Jurkat, Clone E6-1 (cell line): ENCODE measurements around the gene ABCD2.
A peak's percentile ranks its signal among the peaks of the same experiment; 100 is the strongest.
"Not testable (repeated sequence)": the region's sequence is repeated elsewhere in the genome, so short reads cannot be mapped to it uniquely, and the experiment has no call there.

Source experiments
- DNase-seq: peaks from one replicate; pipeline ENCODE4 v3.0.0-alpha.2; 2011; ENCODE audit warnings: low read depth, low spot score
- H3K4me3 ChIP-seq: 2 replicates; pipeline ENCODE4 v1.5.1; 2011; ENCODE audit warnings: mild to moderate bottlenecking, low read length, control low read depth, moderate library complexity

ABCD2 gene

DNA sequence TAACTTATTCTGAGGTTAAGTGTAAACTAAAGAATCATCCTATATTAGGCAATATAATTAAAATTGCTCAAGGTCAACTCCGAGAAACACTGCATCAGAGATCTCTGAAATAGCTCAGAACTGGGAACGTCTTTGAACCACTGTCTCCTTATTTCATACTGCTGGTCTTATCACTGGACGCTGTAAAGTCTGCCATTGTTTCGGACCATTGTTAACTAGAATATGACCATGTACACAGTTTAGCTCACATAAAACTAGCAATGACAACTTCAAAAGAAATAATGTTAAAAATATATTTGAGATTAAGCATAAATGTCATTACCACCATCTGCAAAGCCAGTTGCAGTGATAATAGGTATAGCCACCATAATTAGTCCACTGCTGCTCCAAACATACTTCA, 2.9 kb downstream of the ABCD2 start:
- DNase-seq = no peak
- H3K4me3 ChIP-seq = no peak overlapping the region

DNA sequence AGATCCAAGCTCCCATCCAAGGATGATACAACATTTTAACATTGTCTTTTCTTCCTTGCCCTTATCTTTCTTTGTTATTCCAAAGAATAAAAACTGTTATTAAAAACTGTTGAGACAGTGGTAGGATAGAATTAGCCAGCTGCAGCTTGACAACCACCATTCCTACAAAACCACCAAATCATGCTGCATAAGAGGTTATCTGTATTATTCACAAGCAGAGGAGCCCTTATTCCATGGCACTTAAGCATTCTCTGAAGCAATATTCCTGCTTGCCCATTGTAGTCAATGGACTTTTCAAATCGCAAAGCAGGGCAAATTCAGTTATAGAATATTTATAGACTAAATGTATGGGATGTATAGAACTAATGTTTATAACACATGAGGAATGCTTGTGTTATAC, 3.4 kb downstream of the ABCD2 start:
- DNase-seq = no peak
- no peak overlapping the region for H3K4me3 ChIP-seq

DNA sequence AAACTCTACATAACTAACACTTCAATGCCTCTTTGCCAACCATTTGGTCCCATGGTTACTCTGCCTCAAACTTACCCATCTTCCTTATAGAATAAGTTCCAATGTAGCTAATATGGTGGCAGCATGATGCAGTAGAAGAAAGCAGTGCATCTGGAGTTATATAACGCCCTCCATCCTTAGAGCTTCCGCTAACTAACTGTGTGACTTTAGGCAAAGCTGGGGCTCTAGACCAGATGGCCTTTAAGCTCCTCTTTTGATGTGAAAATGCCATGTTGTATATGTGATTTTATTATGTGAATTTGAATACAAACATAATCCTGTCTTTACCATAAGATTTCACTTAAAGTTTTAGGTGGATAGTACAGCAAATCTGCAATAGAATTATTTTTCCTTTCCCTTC, 6.1 kb downstream of the ABCD2 start:
- no peak for DNase-seq
- H3K4me3 ChIP-seq = no peak overlapping the region

DNA sequence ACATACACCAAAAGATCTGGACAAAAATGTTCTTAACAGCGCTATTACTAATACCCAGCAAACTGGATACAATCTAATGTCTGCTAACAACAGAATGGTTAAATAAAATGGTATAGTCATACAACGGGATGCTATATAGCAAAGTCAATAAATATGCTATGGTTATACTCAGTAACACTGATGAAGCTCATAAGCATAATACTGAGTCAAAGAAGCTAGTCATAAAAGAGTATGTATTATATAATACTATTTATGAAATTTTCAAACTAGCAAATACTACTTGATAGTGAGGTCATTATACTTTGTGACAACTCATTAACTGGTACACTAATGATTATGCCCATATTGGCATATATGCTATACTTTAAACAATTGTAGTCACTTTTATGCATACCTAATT, 7.4 kb downstream of the ABCD2 start:
- no peak overlapping the region for H3K4me3 ChIP-seq
- DNase-seq = no peak

DNA sequence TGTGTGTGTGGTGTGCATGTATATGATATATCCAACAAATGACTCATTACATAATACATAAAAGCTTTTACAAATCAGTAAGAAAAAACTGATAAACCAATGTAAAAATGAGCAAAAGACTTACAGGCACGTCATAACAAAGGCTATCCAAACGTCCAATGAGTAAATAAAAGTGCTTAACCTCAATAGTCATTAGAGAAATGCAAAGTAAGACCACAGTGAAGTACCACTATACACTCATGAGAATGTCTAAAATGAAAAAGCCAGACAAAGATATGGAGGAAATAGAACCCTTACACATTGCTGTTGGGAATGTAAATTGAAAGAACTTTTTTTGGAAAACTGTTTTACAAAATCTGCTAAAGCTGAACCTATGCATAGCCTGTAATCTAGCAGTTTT, 7.8 kb downstream of the ABCD2 start:
- no peak overlapping the region for H3K4me3 ChIP-seq
- no peak for DNase-seq

DNA sequence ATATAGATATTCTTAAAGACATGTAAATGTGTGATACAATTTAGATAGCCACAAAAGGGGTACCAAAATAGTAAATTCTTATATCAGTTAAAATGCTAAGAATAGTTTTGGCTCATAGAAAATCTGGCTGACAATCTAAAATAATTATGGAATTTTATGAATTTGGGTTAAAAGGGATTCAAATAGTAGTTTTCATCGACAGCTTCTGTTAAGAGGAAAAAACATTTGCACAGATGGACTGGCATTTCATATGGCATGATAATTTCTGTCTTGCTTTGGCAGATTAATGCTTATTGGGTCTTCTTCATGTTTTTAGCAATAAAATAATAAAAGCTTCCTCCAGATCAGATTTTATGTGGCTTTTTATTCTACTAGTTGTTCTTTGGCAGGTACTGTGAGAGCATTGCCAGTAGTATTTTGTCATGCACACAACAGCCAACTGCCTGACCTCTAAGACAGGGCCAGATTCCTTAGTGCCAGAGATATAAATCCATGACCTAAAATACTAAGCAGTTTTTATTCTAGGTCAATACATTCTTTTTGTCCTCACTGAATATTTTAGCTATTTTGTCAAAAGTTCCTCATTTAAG, 9.1 kb downstream of the ABCD2 start:
- no peak overlapping the region for H3K4me3 ChIP-seq
- DNase-seq = no peak

DNA sequence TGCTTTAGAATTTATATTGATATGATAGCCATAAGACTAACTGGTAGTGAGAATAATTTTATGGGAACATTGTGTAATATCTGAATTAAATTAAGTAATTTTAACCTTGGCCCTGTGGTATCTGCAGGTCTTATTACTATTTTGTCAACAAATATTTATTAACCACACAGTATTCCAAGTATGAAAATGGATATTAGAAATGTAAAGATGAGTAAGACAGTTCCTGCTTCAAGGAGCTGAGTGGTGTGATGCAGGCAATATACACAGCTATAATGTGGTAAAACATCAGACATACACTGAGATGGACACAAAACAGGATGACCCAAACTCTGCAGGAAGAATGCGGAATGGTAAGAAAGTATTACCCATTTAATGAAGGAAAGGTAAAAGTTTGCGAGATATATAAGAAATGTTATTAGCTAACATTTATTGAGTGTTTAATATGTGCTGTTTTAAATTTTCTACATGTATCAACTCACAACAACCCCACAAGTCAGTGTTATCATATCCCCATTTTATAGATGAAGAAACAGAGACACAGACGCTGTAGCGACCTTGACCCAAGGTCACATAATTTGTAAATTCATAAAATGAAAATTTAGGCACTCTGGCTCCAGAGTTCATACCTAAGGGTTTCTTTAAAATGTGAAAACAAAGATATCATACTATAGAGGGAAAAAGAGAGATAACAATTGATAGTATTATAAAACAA, 12.7 kb downstream of the ABCD2 start:
- no peak overlapping the region for H3K4me3 ChIP-seq
- no peak for DNase-seq

DNA sequence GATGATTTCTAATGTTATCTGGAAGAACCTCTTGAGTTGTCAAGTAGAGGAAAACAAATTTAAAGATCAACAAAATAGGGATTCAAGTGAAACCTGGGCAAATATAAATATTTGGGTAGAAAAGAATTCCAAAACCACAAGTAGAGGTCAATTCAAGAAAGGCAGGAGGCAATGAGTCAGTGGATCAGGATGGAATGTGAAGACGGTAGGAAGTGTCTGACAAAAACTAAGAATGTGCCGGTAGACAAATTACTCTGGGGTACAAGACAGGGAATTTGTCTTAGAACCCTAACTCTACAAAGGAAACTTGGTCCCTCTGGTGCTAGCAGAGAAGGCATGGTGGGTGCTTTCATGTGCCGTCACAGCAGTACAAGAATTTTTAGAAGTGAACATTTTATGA, 13.6 kb downstream of the ABCD2 start:
- H3K4me3 ChIP-seq = no peak overlapping the region
- no peak for DNase-seq

DNA sequence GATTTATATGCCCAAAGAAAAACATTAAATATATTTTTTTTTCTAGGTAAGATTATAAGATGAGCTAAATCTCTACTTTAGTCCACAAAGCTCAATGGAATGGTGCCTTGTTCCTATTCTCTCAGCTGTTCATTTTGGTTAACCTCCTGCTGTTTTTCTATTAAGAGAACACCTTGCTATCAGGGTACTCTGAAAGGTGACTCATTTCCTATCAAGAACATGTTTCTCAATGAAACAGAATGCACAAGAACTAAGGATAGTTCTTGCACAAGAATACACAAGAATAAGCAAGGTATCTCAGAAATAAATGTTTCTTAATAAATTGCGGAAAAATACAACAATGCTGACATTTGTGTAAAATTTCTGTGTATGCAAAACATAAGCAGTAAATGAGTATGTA, 14.1 kb downstream of the ABCD2 start:
- H3K4me3 ChIP-seq = no peak overlapping the region
- DNase-seq = no peak

DNA sequence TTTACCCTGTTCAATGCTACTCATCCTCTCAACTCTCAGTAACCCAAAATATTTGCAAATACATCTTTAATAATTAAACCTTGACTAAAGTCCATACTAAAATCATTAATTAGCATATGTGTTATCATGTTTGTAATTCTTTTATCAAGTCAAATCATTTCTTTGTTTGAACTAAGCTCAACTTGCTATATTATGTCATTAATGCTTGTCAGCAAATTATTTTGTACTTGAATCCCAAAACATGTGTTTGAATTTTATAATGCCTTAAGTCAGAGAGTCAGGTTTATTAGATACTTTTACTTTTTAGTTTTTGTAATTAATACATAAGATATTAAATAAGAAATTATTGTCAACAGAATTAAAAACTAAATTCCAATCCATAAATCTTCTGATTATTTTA, 16.5 kb downstream of the ABCD2 start:
- H3K4me3 ChIP-seq = no peak overlapping the region
- no peak for DNase-seq

DNA sequence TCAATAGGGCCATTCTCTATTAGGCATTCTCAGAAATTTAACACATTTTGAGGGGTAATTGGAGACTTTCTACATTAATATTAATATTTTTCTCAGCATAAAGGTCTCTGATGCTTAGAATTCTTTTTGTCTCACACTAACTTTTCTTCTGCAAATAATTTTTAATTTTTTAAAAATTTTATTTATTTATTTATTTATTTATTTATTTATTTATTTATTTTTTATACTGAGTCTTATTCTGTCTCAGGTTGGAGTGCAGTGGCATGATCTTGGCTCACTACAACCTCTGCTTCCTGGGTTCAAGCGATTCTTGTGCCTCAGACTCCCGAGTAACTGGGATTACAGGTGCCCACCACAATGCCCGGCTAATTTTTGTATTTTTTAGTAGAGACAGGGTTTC, 17.7 kb downstream of the ABCD2 start:
- not testable (repeated sequence) for DNase-seq, H3K4me3 ChIP-seq

DNA sequence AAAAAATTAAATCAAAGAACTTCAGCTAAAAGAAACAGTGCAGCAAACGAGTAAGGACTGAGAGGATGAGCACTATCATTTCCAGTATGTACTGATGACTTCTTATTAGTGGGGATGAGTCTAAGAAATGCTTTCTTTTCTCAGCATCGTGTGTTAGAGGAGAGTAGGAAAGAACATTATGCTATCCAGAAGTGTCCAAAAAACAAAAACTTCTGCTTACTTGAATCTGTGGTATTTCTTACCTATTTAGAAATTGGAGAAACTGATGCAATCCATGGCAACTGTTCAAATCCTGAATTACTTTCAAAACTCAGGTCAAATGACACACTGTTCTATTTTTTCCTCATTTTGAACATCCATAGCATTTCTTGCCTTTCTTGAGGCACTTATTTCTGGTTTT, 23.7 kb downstream of the ABCD2 start:
- H3K4me3 ChIP-seq = no peak overlapping the region

DNA sequence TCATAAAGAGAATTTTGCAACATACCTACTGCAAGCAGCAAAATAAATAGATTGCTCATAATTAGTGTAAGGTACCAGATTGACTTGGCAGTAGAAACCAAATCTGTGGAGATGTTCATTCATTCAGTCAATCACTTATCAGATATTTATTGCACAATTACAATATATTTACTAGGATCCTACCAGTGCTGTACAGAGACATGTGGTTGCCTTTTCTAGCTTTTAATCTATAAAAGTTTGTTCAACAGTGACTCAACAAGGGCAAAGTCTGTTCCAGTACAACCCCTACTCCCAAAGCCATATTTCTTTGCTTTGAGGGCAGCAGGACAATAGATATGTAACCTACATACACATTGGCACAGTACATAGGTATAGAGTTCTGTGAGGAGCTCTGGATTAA, 27.3 kb downstream of the ABCD2 start:
- DNase-seq = no peak
- H3K4me3 ChIP-seq = no peak overlapping the region

More for the DNA sequence above, 23.7 kb downstream of the ABCD2 start:
- DNase-seq = no peak

DNA sequence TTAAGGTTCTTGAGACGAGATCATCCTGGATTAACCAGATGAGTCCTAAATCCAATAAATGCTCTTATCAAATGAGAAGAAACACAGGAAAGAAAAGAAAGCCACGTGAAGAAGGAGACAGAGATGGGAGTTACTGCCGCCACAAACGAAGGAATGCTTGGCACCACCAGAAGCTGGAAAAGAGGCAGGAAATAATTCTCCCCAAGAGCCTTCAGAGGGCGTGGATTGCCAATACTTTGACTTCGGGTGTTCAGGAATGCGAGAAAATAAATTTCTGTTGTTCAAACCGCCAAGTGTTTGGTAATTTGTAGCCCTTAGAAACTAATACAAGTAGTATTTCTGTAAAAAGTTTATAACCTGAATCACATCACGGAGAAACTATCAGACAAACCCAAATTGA, 31.3 kb downstream of the ABCD2 start:
- H3K4me3 ChIP-seq = no peak overlapping the region
- no peak for DNase-seq

DNA sequence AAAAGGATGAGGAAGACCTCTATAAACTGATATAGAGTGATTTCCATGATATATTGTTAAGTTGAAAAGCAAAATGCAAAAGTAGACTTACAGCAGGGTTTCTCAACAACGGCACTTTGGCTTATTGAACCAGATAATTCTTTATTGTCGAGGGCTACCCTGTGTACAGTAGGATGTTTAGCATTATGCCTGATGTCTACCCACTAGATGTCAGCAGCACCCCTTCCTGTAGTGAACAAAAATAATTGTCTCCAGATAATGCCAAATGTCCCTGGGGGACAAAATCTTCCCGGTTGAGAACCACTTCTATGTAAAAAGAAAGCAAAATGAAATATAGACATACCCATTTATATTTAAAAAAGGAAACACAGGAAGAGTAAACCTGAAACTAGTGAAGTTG, 32.4 kb downstream of the ABCD2 start:
- no peak overlapping the region for H3K4me3 ChIP-seq
- peak; percentile 0 for DNase-seq

DNA sequence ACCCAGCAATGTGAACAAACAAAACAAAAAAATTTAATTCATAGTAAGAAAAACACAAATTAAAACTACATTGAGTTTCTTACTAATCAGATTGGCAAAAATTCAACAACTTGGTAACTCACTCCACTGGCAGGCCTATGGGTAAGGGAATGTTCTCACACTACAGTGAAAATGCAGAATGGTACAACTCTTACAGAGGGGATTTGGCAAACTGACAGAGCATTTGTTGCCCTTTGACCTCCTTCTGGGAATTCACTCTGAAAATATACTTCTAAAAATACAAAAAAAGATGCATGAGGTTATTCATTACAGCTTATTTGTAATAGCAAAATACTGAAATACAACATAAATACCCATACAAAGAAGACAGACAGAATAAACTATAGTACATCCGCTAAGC, 32.8 kb downstream of the ABCD2 start:
- no peak for DNase-seq
- H3K4me3 ChIP-seq = no peak overlapping the region

DNA sequence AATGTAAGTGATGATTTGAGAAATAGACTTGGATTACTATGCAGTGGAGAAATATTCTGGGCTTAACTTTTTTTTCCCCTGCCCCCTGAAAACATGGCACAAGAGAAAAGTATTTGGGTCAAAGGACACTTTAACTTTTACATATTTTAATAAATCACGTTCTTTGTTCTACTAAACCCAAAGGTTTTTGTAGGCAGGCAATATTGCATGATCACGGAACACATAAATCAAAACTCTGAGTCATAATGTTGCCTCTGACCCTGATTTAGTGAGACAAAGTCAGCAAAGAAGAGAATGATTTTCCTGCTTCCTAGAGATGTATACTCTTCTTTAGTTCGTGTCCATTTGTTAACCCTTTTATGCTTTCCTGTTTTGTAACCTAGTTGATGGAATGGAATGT, 38.0 kb downstream of the ABCD2 start:
- H3K4me3 ChIP-seq = no peak overlapping the region
- DNase-seq = no peak

DNA sequence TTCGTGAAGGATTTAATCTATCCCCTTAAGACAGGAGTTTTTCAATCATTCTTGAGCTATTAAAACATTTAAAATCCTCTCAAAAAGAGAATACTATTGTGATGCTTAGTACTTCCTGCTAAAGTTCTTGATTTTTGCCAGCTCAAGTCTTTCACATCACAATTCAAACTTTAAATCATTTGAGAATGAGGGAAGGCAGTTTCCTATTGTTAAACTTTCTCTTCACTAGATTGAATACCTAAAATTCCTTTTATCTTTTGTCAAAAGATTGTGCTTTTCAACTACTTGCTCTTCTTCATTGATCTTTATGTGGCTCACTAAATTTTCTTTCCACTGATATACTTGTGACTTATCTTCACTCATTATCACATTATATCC, 44.1 kb downstream of the ABCD2 start:
- DNase-seq = no peak
- H3K4me3 ChIP-seq = no peak overlapping the region

DNA sequence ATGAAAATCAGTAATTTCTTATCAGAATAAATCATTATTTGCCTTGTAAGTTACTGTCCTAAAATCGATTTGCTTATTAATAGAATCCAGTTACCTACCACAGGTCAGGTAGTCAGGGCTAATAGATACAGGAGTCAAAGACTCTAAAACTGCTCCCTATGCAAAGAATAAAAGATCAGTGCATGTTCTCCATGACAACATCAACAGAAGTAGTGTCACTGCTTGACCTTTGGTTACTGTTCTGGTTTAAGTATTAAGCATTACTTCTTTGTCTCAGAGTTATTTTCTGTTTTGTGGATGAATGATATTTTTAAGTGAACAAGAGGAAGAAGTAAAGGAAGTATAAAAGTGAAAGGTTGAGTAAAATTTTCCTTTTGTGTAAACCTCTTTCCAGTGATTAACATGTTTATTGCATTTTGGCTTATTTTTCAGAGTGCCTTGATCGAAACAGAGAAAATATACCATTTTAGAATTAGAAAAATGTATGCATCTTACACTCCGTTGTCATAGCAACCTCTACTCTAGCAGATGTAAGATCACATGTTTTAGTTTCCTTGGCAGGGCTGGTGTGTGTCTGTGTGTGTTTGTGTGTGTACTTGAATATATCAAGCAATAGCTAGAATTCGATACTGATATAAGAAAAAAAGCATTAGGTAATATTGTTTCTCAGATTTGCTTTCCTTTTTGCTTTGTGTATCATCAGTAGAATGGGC, 44.7 kb downstream of the ABCD2 start:
- no peak for DNase-seq
- H3K4me3 ChIP-seq = no peak overlapping the region

DNA sequence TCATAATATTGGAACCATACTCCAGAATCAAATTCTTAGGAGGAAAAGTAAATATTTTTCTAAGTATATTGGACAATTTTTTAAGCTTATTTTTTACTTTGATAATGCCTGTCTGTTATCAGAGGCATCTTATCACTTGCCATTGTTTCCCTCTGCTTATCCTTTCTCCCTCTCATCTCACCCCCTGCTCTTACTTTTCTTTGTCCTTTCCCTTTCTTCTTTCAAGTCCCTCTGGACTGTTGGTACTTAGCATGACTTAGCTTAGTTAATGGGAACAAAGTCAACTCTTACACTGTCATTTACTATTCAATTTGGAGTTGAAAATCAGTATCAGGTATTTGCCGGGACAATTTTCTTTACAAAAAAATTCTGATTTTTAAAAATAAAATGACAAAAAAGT, 45.2 kb downstream of the ABCD2 start:
- no peak for DNase-seq
- H3K4me3 ChIP-seq = no peak overlapping the region

DNA sequence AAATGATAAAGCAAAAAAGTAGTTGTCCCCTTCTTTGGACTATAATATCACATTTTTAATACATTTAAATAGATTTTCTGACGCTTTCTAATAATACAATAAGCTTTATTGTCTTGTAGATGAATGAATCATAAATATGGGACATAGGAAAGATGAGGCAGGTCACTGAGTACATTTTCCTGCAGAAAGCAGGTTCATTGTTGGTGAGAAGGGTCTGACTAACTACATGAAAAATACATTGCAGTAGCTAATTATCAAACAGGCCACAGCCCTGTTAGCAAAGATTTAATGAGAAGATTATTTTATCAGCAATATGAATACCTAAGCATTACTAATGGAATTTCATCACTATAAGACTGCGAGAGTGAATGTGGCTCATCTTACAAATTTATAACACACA, 45.6 kb downstream of the ABCD2 start:
- no peak for DNase-seq
- H3K4me3 ChIP-seq = no peak overlapping the region
